SK-N-SH treated with all-trans-retinoic acid at 6 μM for 48 hours (cell line): ENCODE measurements around the gene INPP5B.
"Not testable (repeated sequence)": the region's sequence is repeated elsewhere in the genome, so short reads cannot be mapped to it uniquely, and the experiment has no call there.

ENCODE experiments used
- ATAC-seq: fragments of 200-7000 bp; cut with Tn5 transposase; 3 replicates; pipeline ENCODE4 v1.9.1; 2020; ENCODE audit warnings: mild to moderate bottlenecking, moderate library complexity
- CSDC2 ChIP-seq: fragments of 250-450 bp; sonication (Bioruptor Pico); IDR thresholded peaks from 2 replicates; pipeline ENCODE4 v1.5.0; 2020; ENCODE audit warnings: mild to moderate bottlenecking, moderate library complexity
- ESRRG ChIP-seq: fragments of 250-450 bp; sonication (Bioruptor Pico); IDR thresholded peaks from 2 replicates; pipeline ENCODE4 v1.6.1; 2021; ENCODE audit warnings: mild to moderate bottlenecking
- GLIS3 ChIP-seq: fragments of 250-450 bp; sonication (Bioruptor Pico); IDR thresholded peaks from 2 replicates; pipeline ENCODE4 v1.5.0; 2020; ENCODE audit warnings: mild to moderate bottlenecking, moderate library complexity
- ISL1 ChIP-seq: fragments of 250-450 bp; sonication (Bioruptor Pico); IDR thresholded peaks from 2 replicates; pipeline ENCODE4 v2.1.2; 2022; ENCODE audit warnings: mild to moderate bottlenecking, moderate library complexity
- OSR1 ChIP-seq: fragments of 250-450 bp; sonication (Bioruptor Pico); IDR thresholded peaks from 2 replicates; pipeline ENCODE4 v1.8.0; 2022; ENCODE audit warnings: moderate library complexity, mild to moderate bottlenecking, inconsistent platforms
- PATZ1 ChIP-seq: fragments of 250-450 bp; sonication (Bioruptor Pico); IDR thresholded peaks from 2 replicates; pipeline ENCODE4 v1.8.0; 2020; ENCODE audit warnings: mild to moderate bottlenecking, moderate library complexity, borderline replicate concordance
- PPARA ChIP-seq: fragments of 250-450 bp; sonication (Bioruptor Pico); IDR thresholded peaks from 2 replicates; pipeline ENCODE4 v1.5.0; 2020; ENCODE audit warnings: mild to moderate bottlenecking, borderline replicate concordance
- RARB ChIP-seq: fragments of 250-450 bp; sonication (Bioruptor Pico); IDR thresholded peaks from 2 replicates; pipeline ENCODE4 v1.8.0; 2021; ENCODE audit warnings: mild to moderate bottlenecking, moderate library complexity
- SNAI2 ChIP-seq: fragments of 250-450 bp; sonication (Bioruptor Pico); IDR thresholded peaks from 2 replicates; pipeline ENCODE4 v1.5.0; 2020; ENCODE audit warnings: mild to moderate bottlenecking, moderate library complexity
- TSHZ2 ChIP-seq: fragments of 250-450 bp; sonication (Bioruptor Pico); IDR thresholded peaks from 2 replicates; pipeline ENCODE4 v1.5.0; 2020; ENCODE audit warnings: mild to moderate bottlenecking, moderate library complexity
- ZFP3 ChIP-seq: fragments of 250-450 bp; sonication (Bioruptor Pico); IDR thresholded peaks from 2 replicates; pipeline ENCODE4 v1.5.0; 2020; ENCODE audit warnings: mild to moderate bottlenecking, moderate library complexity
- ZFP30 ChIP-seq: fragments of 450-650 bp; formaldehyde crosslinking; IDR thresholded peaks from 2 replicates; pipeline ENCODE4 v1.5.0; 2022; ENCODE audit warnings: mild to moderate bottlenecking, moderate library complexity
- ZNF70 ChIP-seq: fragments of 450-650 bp; formaldehyde crosslinking; IDR thresholded peaks from 2 replicates; pipeline ENCODE4 v1.5.0; 2020; ENCODE audit warnings: mild to moderate bottlenecking, moderate library complexity
- ZNF8 ChIP-seq: fragments of 450-650 bp; formaldehyde crosslinking; IDR thresholded peaks from 2 replicates; pipeline ENCODE4 v1.5.0; 2020; ENCODE audit warnings: mild to moderate bottlenecking, moderate library complexity
- TF ChIP-seq, protein P1 (sequence below): fragments of 250-450 bp; sonication (Bioruptor Pico); IDR thresholded peaks from 2 replicates; pipeline ENCODE4 v1.5.1; 2020; ENCODE audit warnings: low read depth, mild to moderate bottlenecking, moderate library complexity
- TF ChIP-seq, protein P2 (sequence below): fragments of 250-450 bp; sonication (Bioruptor Pico); IDR thresholded peaks from 2 replicates; pipeline ENCODE4 v1.5.1; 2021; ENCODE audit warnings: mild to moderate bottlenecking, moderate library complexity

Gene INPP5B

GRCh38 chr1:37915476-37916093 is 31.3 kb downstream of the INPP5B start (continued):
- TF ChIP-seq TSHZ2 (CRISPR knock-in tag) (no peak), GLIS3 (no peak)
- TF ChIP-seq, all 23 proteins: peak for 0

DNA sequence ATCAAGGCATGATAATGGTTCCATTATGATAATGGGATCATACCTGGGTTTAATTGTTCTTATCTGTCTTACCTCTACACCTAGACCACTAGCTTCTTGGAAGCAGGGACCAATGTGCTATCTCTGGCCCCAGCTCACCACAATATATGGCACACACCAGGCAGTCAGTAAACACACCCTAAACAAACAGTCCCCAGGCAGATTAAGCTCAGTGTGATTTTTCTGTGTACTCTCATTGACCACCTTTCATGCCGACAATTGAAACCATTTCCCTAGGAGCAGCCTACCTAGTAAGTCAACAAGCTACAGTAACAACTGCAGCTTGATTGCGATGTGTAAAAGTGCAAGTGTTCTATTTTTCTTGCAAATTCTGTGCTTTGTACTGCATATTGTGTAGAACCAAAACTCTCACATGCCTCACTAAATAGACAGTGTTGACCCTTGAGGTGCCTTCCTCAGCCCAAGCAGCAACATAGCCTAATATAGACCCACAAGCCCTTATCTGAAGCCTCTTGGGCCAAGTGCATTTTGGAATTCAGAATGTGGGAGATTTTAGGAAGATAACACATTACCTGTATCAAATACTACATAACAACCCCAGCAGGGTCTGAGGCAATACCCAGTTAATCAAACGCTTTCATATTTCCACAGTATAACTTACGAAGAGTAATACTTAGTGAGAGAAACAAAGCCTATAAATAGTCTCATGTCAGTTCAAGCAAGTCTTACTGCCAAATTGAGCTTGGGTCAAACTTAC is 32.0 kb downstream of the INPP5B start:
- no peak for TF ChIP-seq CSDC2

GRCh38 chr1:37911478-37911877 is 35.4 kb downstream of the INPP5B start:
- ATAC-seq: not testable (repeated sequence)

More for the DNA sequence above, 32.0 kb downstream of the INPP5B start:
- no peak for ATAC-seq

GRCh38 chr1:37910886-37911285 is 36.0 kb downstream of the INPP5B start:
- ATAC-seq: not testable (repeated sequence)

DNA sequence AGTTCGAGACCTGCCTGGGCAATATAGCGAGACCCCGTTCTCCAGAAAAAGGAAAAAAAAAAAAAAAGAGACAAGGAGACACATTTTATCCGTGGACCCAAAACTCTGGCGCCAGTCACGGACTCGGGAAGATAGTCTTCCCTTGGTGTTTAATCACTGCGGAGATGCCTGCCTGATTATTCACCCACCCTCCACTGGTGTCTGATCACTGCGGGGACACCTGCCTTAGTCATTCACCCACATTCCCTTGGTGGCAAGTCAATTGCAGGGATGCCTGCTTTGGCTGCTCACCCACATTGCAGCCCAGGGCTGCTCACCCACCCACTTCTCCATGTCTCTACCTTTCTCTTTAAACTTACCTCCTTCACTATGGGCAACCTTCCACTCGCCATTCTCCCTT is 38.3 kb downstream of the INPP5B start:
- ATAC-seq: not testable (repeated sequence)

DNA sequence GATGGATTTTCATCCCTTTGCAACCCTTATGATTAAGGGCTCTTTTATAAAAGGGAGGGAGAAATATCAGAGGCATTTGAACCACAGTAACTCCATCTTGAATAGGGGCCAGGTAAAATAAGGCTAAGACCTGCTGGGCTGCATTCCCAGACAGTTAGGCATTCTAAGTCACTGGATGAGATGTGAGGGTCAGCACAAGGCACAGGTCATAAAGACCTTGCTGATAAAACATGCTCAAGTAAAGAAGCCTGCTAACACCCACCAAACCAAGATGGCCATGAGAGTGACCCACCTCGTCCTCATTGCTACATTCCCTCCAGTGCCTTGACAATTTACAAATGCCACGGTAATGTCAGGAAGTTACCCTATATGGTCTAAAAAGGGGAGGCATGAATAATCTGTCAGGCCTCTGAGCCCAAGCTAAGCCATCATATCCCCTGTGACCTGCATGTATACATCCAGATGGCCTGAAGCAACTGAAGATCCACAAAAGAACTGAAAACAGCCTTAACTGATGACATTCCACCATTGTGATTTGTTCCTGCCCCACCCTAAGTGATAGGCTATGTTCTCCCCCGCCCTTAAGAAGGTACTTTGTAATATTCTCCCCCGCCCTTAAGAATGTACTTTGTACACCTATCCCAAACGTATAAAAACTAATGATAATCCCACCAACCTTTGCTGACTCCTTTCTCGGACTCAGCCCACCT is 39.3 kb downstream of the INPP5B start:
- not testable (repeated sequence) for ATAC-seq

- not testable (repeated sequence) for ATAC-seq
Observed at GRCh38 chr1:37906591-37906990, 40.3 kb downstream of the INPP5B start.

- ATAC-seq: no peak
- TF ChIP-seq ZNF70 (CRISPR knock-in tag) (no peak), SNAI2 (CRISPR knock-in tag) (no peak), PATZ1 (no peak), ZNF8 (CRISPR knock-in tag) (no peak), RARB (no peak), PPARA (CRISPR knock-in tag) (no peak), TSHZ2 (CRISPR knock-in tag) (no peak), ISL1 (no peak), ESRRG (CRISPR knock-in tag) (no peak), ZFP30 (CRISPR knock-in tag) (no peak), OSR1 (no peak), ZFP3 (CRISPR knock-in tag) (no peak)
- TF ChIP-seq, protein P1, sequence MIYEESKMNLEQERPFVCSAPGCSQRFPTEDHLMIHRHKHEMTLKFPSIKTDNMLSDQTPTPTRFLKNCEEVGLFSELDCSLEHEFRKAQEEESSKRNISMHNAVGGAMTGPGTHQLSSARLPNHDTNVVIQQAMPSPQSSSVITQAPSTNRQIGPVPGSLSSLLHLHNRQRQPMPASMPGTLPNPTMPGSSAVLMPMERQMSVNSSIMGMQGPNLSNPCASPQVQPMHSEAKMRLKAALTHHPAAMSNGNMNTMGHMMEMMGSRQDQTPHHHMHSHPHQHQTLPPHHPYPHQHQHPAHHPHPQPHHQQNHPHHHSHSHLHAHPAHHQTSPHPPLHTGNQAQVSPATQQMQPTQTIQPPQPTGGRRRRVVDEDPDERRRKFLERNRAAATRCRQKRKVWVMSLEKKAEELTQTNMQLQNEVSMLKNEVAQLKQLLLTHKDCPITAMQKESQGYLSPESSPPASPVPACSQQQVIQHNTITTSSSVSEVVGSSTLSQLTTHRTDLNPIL: no peak
- TF ChIP-seq, protein P2, sequence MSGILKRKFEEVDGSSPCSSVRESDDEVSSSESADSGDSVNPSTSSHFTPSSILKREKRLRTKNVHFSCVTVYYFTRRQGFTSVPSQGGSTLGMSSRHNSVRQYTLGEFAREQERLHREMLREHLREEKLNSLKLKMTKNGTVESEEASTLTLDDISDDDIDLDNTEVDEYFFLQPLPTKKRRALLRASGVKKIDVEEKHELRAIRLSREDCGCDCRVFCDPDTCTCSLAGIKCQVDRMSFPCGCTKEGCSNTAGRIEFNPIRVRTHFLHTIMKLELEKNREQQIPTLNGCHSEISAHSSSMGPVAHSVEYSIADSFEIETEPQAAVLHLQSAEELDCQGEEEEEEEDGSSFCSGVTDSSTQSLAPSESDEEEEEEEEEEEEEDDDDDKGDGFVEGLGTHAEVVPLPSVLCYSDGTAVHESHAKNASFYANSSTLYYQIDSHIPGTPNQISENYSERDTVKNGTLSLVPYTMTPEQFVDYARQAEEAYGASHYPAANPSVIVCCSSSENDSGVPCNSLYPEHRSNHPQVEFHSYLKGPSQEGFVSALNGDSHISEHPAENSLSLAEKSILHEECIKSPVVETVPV (CRISPR knock-in tag): no peak
Observed at GRCh38 chr1:37905727-37906126, 41.1 kb downstream of the INPP5B start.

GRCh38 chr1:37903921-37904320 is 42.9 kb downstream of the INPP5B start:
- ATAC-seq: not testable (repeated sequence)
